GM12878 (cell line): ENCODE data around the gene CCDC85B. TPM values are rescaled to one million over a fixed set of nuclear protein-coding genes. Genes with fewer than 3 reads are reported as not detected.

Experiments
- BCL3 ChIP-seq: IDR thresholded peaks from 2 replicates; pipeline ENCODE4 v1.6.1; 2011; ENCODE audit warnings: borderline replicate concordance, low read depth, mild to moderate bottlenecking, moderate library complexity, low read length; ENCODE audit not compliant: insufficient read depth, poor library complexity, severe bottlenecking
- BRCA1 ChIP-seq: IDR thresholded peaks from 2 replicates; pipeline ENCODE4 v1.6.1; 2011; ENCODE audit warnings: low read depth, low read length, improper control_type of control experiment
- CEBPB ChIP-seq, 2 experiments: fragments of 150-350 bp in 1 of 2; IDR thresholded peaks; 2 replicates each; pipeline ENCODE4 v1.6.1; 2012 to 2014; ENCODE audit warnings: low read depth in 2 of 2, low read length in 2 of 2, borderline replicate concordance in 1 of 2, inconsistent platforms in 1 of 2
- E4F1 ChIP-seq: fragments of 450-650 bp; IDR thresholded peaks from 2 replicates; pipeline ENCODE4 v1.6.1; 2018; ENCODE audit warnings: borderline replicate concordance, mild to moderate bottlenecking; ENCODE audit not compliant: partially characterized antibody
- ESRRA ChIP-seq: IDR thresholded peaks from 2 replicates; pipeline ENCODE4 v1.6.1; 2012; ENCODE audit warnings: mild to moderate bottlenecking, low read length, improper control_type of control experiment
- EZH2 ChIP-seq: IDR thresholded peaks from 2 replicates; pipeline ENCODE4 v1.6.1; 2012; ENCODE audit warnings: low read depth, mild to moderate bottlenecking, control low read depth, inconsistent platforms, low read length, borderline replicate concordance; ENCODE audit not compliant: control insufficient read depth
- HCFC1 ChIP-seq: fragments of 150-350 bp; IDR thresholded peaks from 2 replicates; pipeline ENCODE4 v1.6.1; 2014; ENCODE audit warnings: low read length
- HDGF ChIP-seq: fragments of 450-650 bp; IDR thresholded peaks from 2 replicates; pipeline ENCODE4 v1.6.1; 2016; ENCODE audit warnings: antibody characterized with exemption
- IRF3 ChIP-seq: fragments of 450-650 bp; IDR thresholded peaks from 2 replicates; pipeline ENCODE4 v1.6.1; 2014; ENCODE audit warnings: mild to moderate bottlenecking
- IRF5 ChIP-seq: fragments of 450-650 bp; IDR thresholded peaks from 2 replicates; pipeline ENCODE4 v1.6.1; 2017; ENCODE audit warnings: borderline replicate concordance
- MEF2B ChIP-seq: fragments of 450-650 bp; IDR thresholded peaks from 2 replicates; pipeline ENCODE4 v1.6.1; 2018; ENCODE audit warnings: mild to moderate bottlenecking, moderate library complexity; ENCODE audit not compliant: partially characterized antibody, poor library complexity, severe bottlenecking
- MLLT1 ChIP-seq: fragments of 450-650 bp; IDR thresholded peaks from 2 replicates; pipeline ENCODE4 v1.6.1; 2016; ENCODE audit warnings: mild to moderate bottlenecking
- MTA2 ChIP-seq: fragments of 450-650 bp; IDR thresholded peaks from 2 replicates; pipeline ENCODE4 v1.6.1; 2016; ENCODE audit warnings: low read depth, mild to moderate bottlenecking, moderate library complexity
- MXI1 ChIP-seq: fragments of 150-350 bp; IDR thresholded peaks from 2 replicates; pipeline ENCODE4 v1.6.1; 2011; ENCODE audit warnings: low read depth, mild to moderate bottlenecking, inconsistent platforms, low read length, improper control_type of control experiment
- MYC ChIP-seq: IDR thresholded peaks from 2 replicates; pipeline ENCODE4 v1.6.1; 2011; ENCODE audit warnings: mild to moderate bottlenecking, low read length, moderate library complexity, inconsistent platforms; ENCODE audit not compliant: insufficient read depth, insufficient replicate concordance, insufficient read length, severe bottlenecking
- NFXL1 ChIP-seq: fragments of 450-650 bp; IDR thresholded peaks from 2 replicates; pipeline ENCODE4 v1.6.1; 2017; ENCODE audit warnings: antibody characterized with exemption, mild to moderate bottlenecking, borderline replicate concordance
- POLR2AphosphoS2 ChIP-seq: IDR thresholded peaks from 2 replicates; pipeline ENCODE4 v1.6.1; 2011; ENCODE audit warnings: low read depth, mild to moderate bottlenecking, low read length, improper control_type of control experiment, moderate library complexity
- POU2F2 ChIP-seq: IDR thresholded peaks from 3 replicates; pipeline ENCODE4 v1.6.1; 2011; ENCODE audit warnings: low read depth, mild to moderate bottlenecking, low read length, borderline replicate concordance
- RCOR1 ChIP-seq: conservative IDR thresholded peaks from 2 replicates; pipeline ENCODE4 v1.6.1; 2012; ENCODE audit warnings: low read depth, low read length, improper control_type of control experiment
- SMARCA5 ChIP-seq: fragments of 450-650 bp; IDR thresholded peaks from 2 replicates; pipeline ENCODE4 v1.6.1; 2017; ENCODE audit warnings: mild to moderate bottlenecking
- SUZ12 ChIP-seq: fragments of 200-600 bp; sonication (generic); IDR thresholded peaks from one replicate; pipeline ENCODE4 v1.6.1; 2018; ENCODE audit warnings: antibody characterized with exemption, mild to moderate bottlenecking; ENCODE audit not compliant: unreplicated experiment
- TCF12 ChIP-seq: IDR thresholded peaks from 2 replicates; pipeline ENCODE4 v1.6.1; 2011; ENCODE audit warnings: low read depth, mild to moderate bottlenecking, low read length
- ZNF24 ChIP-seq: fragments of 450-650 bp; IDR thresholded peaks from 2 replicates; pipeline ENCODE4 v1.6.1; 2017; ENCODE audit warnings: antibody characterized with exemption, mild to moderate bottlenecking
- ZZZ3 ChIP-seq: IDR thresholded peaks from 2 replicates; pipeline ENCODE4 v1.6.1; 2011; ENCODE audit warnings: low read depth; ENCODE audit not compliant: control insufficient read depth, insufficient read length
- polyA plus RNA-seq, 11 experiments: library from polyadenylated mRNA; depleted of rRNA in 4 of 11; unstranded in 6 of 11; stranded (reverse) in 5 of 11; fragments of >200 nt; fragmentation: Nextera tagmentation in 4 of 11; fragmentation: Illumina TruSeq in 1 of 11; extraction: Ambion mirVana in 4 of 11; extraction: Trizol in 1 of 11; gene quantifications; 1 replicate in 1 of 11; 2 replicates in 10 of 11; pipeline versions ENCODE4 v1.2.1 to v1.2.3, GENCODE V29; 2011 to 2016; ENCODE audit warnings: inconsistent platforms in 2 of 11, missing spikeins in 2 of 11, low read depth in 1 of 11
- total RNA-seq, 4 experiments: library from RNA; depleted of rRNA in 3 of 4; stranded (reverse); fragments of >200 nt in 3 of 4; fragmentation: Illumina TruSeq in 1 of 4; extraction: Trizol in 1 of 4; gene quantifications; 2 replicates each; pipeline versions ENCODE4 v1.2.1 to v1.2.3, GENCODE V29; 2013 to 2021

CCDC85B gene
- total and polyA plus RNA-seq, 10 of the 15 experiments (the other 5 are each of a cell fraction or from before 2014, with no cell fraction given) = 0.32 to 114 (median 49.5) TPM

GRCh38 chr11:65884716-65885092 is 5.8 kb upstream of the CCDC85B start (continued):
- TF ChIP-seq IRF5 (no peak), E4F1 (no peak), SUZ12 (no peak), MTA2 (no peak), POLR2AphosphoS2 (no peak), ESRRA (no peak), BCL3 (no peak), IRF3 (no peak), POU2F2 (peak; percentile 48; the same call in 1 of the 3 replicates), RCOR1 (peak; percentile 69; the same call in 1 of the 2 replicates), MEF2B (no peak), BRCA1 (no peak), MXI1 (no peak), SMARCA5 (peak; percentile 86), ZNF24 (no peak), MLLT1 (no peak), HCFC1 (no peak), TCF12 (0 out of 2 replicates have a peak, but pooled peaks have one; percentile 68), EZH2 (no peak), CEBPB (IDR thresholded peaks at IDR 0.05; ENCODE audit: borderline replicate concordance in 1 of 2, low read depth in 2 of 2, low read length in 2 of 2) (no peak), HDGF (peak; percentile 83; the same call in 1 of the 2 replicates), ZZZ3 (no peak), NFXL1 (no peak), MYC (no peak)
